NCI-H146 (cell line): Measurements from ENCODE around the gene CROT.
A peak's percentile ranks its signal among the peaks of the same experiment; 100 is the strongest.

Experiments
- DNase-seq: peaks from one replicate; lab custom pipeline; 2025; lab: John Stamatoyannopoulos, UW

The CROT gene, protein sequence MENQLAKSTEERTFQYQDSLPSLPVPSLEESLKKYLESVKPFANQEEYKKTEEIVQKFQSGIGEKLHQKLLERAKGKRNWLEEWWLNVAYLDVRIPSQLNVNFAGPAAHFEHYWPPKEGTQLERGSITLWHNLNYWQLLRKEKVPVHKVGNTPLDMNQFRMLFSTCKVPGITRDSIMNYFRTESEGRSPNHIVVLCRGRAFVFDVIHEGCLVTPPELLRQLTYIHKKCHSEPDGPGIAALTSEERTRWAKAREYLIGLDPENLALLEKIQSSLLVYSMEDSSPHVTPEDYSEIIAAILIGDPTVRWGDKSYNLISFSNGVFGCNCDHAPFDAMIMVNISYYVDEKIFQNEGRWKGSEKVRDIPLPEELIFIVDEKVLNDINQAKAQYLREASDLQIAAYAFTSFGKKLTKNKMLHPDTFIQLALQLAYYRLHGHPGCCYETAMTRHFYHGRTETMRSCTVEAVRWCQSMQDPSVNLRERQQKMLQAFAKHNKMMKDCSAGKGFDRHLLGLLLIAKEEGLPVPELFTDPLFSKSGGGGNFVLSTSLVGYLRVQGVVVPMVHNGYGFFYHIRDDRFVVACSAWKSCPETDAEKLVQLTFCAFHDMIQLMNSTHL

DNA sequence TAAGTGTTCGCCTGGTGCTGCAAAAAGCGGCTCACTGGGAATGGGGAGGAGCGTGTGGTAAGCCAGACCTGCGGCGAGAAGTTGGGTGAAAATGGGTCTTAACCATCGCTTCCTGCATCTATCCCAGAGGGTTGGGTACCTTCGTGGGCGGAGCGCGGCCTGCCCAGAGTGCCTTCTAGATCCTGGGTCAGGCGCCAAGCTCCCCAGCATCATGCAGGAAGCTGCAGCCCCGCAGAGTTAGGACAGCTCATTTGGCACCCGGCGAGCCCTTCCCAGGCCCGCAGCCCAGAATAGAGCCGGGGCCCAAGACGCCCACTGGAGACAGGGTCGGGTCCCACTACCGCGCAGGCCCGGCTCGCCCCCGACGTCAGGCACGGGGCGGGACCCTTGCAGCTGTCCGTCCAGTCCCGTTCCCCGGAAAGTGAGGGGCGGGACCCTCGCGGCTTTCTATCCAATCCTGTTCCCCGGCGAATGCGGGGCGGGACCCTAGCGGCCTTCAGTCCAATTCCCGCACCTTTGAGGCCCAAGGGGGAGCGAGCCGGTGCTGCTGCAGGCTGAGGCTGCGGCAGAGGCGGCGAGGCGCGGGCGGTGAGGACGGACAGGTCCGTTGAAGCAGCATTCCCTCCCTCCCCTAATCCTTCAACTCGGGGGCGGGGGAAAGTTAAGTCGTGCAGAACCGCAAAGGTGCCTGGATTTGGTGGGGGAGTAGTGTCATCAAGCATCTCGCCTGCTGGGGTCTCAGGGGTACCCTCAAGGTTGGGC is at the start of gene CROT:
Gene CROT, plus strand, starts transcription at position 499 of the 762 bp plus-strand sequence. CDS start 3,405 bp downstream, outside the sequence.
- peak; percentile 96 for DNase-seq

DNA sequence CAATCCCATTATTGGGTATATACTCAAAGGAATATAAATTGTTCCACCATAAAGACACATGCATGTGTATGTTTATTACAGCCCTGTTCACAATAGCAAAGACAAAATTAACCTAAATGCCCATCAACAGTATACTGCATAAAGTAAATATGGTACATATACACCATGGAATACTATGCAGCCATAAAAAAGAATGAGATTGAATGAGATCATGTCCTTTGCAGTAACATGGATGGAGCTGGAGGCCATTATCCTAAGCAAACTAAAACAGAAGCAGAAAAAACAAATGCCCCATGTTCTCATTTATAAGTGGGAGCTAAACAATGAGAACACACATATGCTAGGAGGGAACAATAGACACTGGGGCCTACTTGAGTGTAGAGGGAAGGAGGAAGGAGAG is 44.7 kb upstream of the CROT start:
- no peak for DNase-seq

DNA sequence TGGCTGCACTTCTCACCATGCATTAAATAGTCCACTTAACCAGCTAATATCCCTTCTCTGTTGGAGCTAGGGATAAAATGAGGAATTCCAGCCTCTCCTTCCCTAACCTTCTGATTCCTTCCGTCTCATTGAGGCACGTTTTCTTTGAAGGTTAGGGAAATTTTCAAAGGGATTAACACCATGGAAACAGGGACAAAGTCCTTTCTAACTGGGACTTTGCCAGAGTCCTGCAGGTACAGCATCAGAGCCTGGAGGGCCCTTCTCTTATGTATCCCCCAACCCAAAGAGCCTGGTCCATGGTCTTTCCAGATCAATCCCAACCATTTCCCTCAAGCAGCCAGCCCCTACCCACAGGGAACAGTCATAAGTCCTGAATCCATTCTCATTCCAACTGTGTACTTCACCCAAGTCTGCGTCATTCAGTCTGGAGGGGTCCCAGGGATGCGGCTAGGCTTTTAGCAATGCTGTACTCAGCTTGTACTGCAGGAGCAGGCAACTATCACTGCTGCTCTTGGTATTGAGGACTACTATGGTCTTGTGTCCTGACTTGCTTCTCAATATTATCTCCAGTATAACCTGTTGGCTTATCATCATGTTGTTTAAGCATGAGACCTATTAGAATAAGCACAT is 34.6 kb upstream of the CROT start:
- no peak for DNase-seq

DNA sequence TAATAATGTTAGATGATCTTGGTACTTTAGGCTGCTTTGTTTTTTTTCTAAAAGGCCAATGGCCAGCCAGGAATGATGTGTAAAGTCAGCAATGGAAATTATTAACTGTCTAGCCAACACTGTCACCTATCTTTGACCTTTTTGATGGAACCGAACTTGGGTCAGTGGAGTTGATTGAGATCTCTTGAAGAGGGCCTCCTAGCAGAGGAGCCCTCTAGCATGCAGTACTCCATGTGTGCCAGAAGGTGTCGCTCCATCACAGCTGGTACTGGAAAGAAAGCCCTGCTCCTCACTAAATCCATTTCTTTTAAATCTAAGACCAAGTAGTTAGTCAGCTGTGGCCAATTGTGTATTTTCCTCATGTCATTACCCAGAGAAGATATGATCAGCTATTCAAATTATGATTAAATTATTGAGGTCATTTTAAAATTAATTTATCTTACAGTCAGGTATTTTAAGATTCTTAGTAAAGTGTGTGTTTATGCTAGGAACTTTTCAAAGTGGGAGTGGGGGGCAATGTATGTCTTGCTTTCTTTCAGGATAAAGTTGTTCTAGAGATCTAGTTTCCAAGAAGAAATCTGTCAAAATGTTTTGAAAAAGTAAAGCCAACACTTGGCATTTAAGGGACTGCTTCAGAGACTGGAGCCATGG is 33.1 kb upstream of the CROT start:
- DNase-seq = peak; percentile 23

DNA sequence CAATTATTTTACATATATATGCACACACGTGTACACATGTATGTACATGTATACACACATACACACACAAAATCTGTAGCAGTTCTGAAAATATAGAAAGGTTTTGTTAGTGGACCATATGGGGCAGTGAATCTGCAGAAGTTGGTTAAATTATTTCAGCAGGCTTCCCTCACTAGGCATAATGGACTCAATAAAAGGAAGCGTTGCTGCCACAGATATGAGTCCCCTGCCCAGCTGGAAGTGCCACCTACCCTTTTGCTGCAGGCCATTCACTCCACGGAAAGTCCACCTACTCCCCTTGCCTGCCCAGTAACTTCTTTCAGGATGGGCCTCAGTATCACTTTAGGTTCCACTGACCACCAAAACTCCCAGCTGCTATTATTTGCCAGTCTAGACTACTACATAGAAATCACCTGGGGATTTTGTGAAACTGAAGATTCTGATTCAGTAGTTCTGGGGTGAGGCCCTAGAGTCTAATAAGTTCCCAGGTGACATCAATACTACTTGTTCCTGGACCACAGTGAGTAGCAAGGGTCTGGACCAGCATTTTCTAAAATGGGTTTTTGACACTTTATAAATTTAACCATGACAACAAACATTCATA is 29.3 kb upstream of the CROT start:
- no peak for DNase-seq

DNA sequence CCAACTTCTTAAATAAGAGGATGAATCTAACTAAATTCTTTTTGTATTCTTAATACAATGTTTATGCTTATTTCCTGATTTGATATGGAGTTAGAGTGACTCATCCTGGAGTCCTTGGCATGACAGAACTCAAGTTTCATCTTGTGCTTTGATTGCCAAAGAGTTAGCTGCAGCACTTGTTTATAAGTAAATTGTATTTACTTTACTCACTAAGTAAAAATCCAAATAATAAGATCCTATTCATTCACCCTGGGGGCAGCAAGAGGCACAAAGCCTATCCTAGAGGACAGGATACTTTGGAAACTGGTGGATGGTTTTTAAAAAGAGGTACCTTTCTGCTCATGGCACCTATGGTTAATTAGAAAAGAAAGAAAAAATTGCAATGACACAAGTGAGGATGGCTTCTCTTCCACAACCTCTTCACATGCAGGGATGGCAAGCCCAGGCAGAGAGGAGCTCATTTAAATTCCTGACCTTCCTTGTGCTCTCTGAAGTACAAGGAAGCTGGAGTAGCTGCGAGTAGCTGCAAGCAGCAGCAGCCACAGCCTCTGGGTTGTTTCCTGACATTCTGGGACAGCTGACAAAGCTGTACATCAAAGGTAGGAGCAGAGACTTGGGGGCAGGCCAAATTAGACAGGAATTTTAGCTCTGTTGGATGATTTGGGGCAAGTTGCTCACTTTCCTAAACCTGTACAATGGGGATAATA is 28.5 kb upstream of the CROT start:
- DNase-seq = no peak

DNA sequence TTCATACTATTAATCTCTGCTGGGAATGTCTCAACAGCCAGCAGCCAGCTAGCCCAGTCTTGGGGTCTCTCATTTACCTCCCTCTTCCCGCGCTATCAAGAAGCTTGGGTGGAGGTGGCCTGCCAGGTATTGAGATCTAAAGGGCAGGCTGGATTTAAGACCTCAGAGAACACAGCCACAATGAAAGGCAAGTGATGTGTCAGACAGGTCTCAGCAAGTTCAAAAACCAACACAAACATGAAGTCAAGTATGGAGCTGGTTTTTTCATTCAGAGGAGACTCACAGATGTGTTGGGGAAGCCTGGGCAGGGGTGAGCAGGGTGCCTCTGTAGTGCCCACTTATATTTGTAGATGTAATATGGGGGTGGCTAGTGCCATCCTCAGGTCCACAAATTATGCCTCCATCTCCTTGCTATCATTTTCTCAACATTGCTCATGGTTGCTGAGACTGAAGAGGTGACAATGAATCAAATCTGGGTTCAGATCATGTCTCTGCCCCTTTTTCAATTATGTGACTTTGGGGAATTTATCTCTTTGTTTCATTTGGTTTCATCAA is 27.7 kb upstream of the CROT start:
- no peak for DNase-seq

DNA sequence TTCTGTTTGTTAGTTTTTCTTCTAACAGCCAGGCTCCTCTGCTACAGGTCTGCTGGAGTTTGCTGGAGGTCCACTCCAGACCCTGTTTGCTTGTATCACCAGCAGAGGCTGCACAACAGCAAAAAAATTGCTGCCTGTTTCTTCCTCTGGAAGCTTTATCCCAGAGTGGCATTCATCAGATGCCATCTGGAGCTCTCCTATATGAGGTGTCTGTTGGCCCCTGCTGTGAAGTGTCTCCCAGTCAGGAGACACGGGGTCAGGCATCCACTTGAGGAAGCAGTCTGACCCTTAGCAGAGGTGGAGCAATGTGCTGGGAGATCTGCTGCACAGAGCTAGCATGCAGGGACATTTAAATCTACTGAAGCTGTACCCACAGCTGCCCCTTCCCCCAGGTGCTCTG is 26.7 kb upstream of the CROT start:
- DNase-seq = peak; percentile 85

DNA sequence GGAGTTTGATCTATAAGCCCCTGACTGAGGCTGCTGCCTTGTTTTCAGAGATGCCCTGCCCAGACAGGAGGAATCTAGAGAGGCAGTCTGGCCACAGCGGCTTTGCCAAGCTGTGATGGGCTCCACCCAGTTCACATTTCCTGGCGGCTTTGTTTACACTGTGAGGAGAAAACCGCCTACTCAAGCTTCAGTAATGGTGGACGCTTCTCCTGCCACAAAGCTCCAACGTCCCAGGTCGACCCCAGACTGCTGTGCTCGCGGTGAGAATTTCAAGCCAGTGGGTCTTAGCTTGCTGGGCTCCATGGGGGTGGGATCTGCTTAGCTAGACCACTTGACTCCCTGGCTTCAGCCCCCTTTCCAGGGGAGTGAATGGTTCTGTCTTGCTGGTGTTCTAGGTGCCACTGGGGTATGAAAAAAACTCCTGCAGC is 26.3 kb upstream of the CROT start:
- DNase-seq = peak; percentile 81

DNA sequence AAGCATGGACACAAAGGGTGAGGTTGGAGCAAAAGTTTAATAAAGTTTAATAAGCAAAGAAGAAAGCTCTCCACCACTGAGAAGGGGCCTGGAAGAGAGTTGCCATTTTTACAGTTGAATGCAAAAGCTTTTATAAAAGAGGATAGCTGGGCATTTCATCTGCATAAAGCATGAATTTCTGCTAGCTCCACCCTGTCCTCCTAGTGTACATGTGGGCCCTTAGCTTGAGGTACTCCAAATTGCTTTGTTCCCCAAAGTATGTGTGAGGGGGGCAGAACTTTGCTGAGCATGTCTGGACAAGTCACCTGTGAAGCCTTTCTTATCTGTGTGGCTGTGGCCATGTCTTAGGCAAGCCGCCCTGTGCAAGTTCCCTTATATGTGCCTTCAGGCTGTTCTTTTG is 22.6 kb upstream of the CROT start:
- no peak for DNase-seq

DNA sequence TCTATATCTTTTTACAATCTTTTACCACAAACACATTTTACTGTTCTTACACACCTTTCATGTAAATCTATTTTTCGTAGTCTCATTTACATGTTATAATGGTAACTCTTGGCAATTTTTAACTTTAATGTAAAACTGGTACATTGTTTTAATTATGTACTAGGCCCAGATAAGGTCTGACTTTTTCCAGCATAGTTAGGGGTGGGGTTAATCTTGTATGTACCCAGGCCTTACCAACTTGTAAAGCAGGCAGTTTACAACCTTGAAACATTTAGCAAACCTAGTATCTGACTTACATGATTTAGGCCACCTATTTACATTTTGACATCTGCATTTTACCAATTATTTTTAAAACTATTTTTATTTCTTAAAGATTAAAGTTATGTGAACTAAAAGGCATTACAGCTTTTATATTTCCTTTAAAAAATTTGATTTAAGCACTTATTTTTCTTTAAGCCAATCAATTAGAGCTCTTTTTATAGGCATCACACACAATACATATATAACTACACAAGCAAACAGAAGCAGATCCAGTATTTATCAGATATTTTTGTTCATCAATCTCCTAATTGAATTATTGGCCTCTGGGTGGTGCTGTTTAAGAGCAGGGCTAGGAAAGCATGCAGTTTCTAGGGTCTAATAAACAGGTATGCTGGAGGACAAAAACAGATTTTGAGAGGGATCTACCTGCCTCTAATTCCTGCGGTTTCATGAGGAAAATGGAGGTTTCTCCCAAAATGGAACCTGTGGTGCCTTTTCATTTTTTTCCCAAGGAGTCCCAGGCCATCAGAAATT is 19.7 kb upstream of the CROT start:
- DNase-seq = no peak

DNA sequence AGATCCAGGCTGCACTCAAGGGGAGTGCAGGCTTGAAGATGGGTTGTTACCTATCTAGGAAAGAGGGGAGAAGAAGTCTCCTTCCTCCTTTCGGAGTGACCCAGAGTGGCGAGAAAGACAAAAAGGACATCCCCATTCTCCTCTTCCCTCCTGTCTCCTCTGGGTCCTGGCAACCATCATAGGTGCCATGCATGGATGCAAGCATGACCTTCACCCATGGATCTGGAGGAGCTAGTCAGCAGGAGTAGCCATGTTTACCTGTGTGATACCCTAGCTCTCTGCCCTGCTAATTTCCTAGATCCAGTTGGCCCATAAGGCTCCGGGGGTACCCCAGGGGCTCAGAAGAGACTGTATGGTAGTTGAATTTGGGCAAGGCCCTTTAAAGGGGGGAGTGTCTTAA is 17.2 kb upstream of the CROT start:
- DNase-seq = peak; percentile 10

DNA sequence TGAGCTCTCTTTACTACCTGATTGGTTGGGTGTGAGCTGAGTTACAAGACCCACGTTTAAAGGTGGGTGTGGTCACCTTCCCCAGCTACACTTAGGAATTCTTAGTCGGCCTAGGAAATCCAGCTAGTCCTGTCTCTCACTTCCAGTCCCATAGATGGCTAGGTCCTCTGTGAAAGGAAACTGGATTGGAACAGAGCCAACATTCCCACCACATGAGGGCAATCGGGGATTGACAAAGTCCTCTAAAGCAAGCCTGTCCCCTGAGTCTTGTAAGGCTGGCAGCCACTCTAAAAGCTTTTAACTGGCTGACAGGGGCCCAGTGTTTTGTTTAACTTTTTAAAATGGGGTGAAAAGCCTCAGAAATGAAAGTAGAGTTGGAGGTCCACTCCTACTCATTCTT is 15.1 kb upstream of the CROT start:
- no peak for DNase-seq

DNA sequence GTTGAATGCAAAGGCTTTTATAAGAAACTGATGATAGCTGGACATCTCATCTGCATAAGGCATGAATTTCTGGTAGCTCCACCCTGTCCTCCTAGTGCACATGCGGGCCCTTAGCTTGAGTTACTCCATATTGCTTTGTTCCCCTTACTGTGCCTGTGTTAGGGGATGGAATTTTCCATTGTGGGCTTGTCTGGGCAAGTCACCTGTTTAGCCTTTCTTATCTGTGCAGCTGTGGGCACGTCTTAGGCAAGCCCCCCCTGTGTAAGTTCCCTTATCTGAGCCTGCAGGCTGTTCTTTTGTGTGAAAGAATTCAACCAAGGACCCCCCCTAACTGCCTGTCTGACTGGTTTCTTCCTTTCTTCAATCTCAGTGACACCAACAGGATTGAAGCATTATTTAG is 14.5 kb upstream of the CROT start:
- DNase-seq = no peak

DNA sequence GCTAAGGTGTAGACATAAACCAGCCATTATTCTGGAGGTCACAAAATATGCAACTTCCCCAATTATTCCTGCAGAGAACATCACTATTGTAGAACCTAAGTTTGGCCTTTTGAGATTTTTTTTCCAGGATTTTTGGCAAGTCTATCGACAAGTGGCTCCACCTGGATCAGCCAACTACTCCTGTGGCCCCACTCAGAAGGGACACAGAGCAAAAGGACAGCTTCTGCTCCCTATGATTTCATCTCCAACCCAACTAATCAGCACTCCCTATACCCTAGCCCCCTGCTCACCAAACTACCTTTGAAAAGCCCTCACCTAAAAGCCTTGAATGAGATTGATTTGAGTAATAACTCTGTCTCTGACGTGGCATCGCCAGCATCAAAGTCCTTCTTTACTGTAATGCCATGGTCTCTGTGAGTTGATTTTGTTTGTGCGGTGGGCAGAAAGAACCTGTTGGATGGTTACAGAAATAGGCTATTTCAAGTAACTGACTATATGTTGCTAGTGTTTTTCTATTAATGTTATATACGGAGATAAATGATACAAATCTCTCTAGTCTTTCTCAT is 13.7 kb upstream of the CROT start:
- DNase-seq = no peak

DNA sequence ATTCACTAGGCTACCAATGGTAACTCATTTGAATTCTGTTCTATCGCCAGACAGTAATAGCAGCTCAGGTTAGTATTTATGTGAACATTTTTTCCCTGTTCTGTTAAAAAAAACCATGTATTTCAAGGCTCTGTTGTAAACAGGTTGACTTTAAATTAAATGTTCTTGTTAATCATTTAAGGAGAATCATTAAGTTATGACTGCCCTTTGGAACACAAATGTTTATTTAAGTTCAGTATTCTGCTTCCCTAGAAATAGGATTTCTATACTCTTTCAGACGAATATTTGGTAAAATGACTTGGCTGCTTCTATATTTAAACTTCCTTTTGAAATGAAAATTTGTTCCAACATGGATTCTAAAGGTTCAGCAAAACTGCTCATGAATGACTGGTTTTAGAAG is 13.1 kb upstream of the CROT start:
- no peak for DNase-seq

DNA sequence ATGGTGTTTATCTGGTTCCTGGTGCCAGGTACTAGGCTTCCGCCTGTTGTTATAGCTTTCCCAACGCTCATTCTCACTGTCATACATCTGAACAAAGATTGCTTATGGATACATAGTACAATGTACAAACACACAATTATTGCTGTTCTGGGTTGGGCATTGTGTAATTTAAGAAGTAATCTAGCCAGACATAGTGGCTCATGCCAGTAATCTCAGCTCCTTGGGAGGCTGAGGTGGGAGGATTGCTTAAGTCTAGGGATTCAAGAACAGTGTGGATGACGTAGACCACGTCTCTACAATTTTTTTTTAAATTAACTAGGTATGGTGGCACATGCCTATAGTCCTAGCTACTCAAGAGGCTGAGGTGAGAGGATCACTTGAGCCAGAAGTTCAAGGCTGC is 9.3 kb upstream of the CROT start:
- DNase-seq = no peak

DNA sequence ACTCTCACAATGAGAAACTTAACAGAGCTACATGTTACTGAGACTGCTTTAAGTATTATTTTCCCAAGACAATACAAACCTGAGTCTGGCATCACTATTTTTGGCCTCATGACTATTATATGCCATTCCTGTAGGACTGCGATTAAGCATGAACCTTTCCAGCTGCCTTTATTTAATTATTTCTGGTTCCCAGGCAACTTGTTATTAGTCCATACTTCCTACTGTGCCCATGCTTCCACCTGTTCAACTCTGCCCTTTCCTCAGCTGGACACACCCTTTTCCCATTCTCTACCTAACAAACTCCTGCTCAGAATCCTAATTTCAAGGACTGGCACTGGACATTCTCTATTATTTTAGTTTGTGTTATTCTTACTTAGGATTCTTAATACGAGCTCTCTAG is 8.1 kb upstream of the CROT start:
- DNase-seq = peak; percentile 87

DNA sequence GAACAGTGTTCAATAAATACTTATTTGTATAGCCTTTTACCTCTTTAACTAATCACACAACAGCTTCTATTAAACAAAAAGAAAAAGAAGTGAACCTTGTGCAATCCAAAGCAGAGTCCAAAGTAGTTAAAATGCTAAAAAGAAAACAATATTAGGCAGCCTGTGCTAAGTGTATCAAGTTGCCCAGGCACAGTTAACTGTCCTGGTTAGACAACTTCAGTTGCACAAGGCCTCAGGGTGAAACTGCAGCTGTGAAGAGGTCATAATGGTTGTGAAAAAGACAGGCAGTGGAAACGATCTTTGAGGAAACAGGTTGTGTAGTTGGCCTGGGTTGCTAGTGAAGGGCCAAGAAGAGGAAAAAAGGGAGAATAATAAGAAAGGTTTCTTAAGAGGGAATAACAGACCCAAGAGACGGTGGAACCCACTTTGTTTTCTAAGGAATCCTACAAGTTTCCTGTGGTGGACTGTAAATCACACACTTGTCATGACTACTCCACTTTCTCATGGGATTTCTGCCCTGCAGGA is 6.0 kb upstream of the CROT start:
- no peak for DNase-seq
